HL-60 (cell line): ENCODE measurements around the gene CCDC106.

Experiments used
- CTCF ChIP-seq: IDR thresholded peaks from one replicate; pipeline ENCODE4 v1.5.1; 2011; ENCODE audit warnings: low read length, control low read depth, inconsistent platforms; ENCODE audit not compliant: insufficient read depth
- POLR2AphosphoS5 ChIP-seq: IDR thresholded peaks from 2 replicates; pipeline ENCODE4 v1.6.1; 2012; ENCODE audit warnings: low read depth

- TF ChIP-seq CTCF: no peak
- TF ChIP-seq POLR2AphosphoS5: no peak
These were observed 30.6 kb upstream of the CCDC106 start for GRCh38 chr19:55617426-55617825.
